Measurements from ENCODE around the gene ALDH1A3. TPM values are rescaled to one million over a fixed set of nuclear protein-coding genes. Genes with fewer than 3 reads are reported as not detected.

ALDH1A3 gene
- polyA plus RNA-seq, 1 of the 3 experiments (the other 2 are of a cell fraction), result 4.4 TPM

GRCh38 chr15:100890850-100891249 lies 11.2 kb downstream of the ALDH1A3 start (continued):
- TF ChIP-seq PBX3 (IDR thresholded peaks at IDR 0.05) (no peak), MAX (IDR thresholded peaks at IDR 0.05; ENCODE audit: low read depth) (no peak)

GRCh38 chr15:100891307-100892012 lies 11.8 kb downstream of the ALDH1A3 start:
- H3K27ac ChIP-seq (ENCODE audit: low read depth in 2 of 2, low read length in 1 of 2), result no peak overlapping the region; a peak in 1 of 4 replicates
- H3K9ac ChIP-seq, result no peak overlapping the region
- WGBS (ENCODE audit: low lambda C conversion rate), result 92% methylated on average over 18 of the region's 21 CpGs
- ChIA-PET POLR2A (no interaction called here), CTCF (interaction anchor here (0.7 to 1.3 kb wide), 3 partner anchors 10 to 115 kb away, joined by 3 to 4 read pairs (median 3); no protein-coding TSS in a partner anchor)
- H3K79me2 ChIP-seq (ENCODE audit: insufficient read depth), result no peaks in the 10 kb centered on the region
- no peaks in the 10 kb centered on the region for H3F3A ChIP-seq (replicated peaks; ENCODE audit: insufficient read depth)
- H3K9me3 ChIP-seq, result no peaks in the 10 kb centered on the region
- H3K36me3 ChIP-seq (replicated peaks in 1 of 2; ENCODE audit: control insufficient read depth in 1 of 2, insufficient read depth in 2 of 2, low read length in 1 of 2), result no peaks in the 10 kb centered on the region
- H3K27me3 ChIP-seq (ENCODE audit: insufficient read depth), result no peaks in the 10 kb centered on the region
- H3K4me3 ChIP-seq (ENCODE audit: low read depth in 2 of 2, low read length in 1 of 2), result no peak overlapping the region
- H2AFZ ChIP-seq (ENCODE audit: low read depth), result no peak overlapping the region
- no peaks in the 10 kb centered on the region; a peak in 1 of 4 replicates for H3K4me1 ChIP-seq (ENCODE audit: control insufficient read depth in 1 of 2, insufficient read depth in 2 of 2, low read depth in 1 of 2, low read length in 1 of 2)
- TF ChIP-seq PBX3 (IDR thresholded peaks at IDR 0.05), result no peak
- TF ChIP-seq FOXJ3 (CRISPR knock-in tag; IDR thresholded peaks at IDR 0.05), result no peak
- no peak for TF ChIP-seq MXI1 (IDR thresholded peaks at IDR 0.05; ENCODE audit: low read depth, low read length)
- no peak for TF ChIP-seq POLR2AphosphoS5 (IDR thresholded peaks at IDR 0.05; ENCODE audit: low read depth, low read length)
- TF ChIP-seq GABPA (IDR thresholded peaks at IDR 0.05; ENCODE audit: low read depth), result no peak
- no peak for TF ChIP-seq REST (IDR thresholded peaks at IDR 0.05; ENCODE audit: low read depth, low read length)
- no peak for TF ChIP-seq YY1 (IDR thresholded peaks at IDR 0.05; ENCODE audit: low read depth)
- no peak for TF ChIP-seq EZH2phosphoT487 (IDR thresholded peaks at IDR 0.05; ENCODE audit: borderline replicate concordance, low read depth)
- no peak for TF ChIP-seq SIN3A (IDR thresholded peaks at IDR 0.05; ENCODE audit: borderline replicate concordance, low read depth, low read length)
- no peak for TF ChIP-seq EP300 (IDR thresholded peaks at IDR 0.05; ENCODE audit: borderline replicate concordance in 1 of 2, low read depth in 1 of 2, low read length in 1 of 2)
- no peaks in the 10 kb centered on the region for H4K20me1 ChIP-seq (ENCODE audit: insufficient read depth)
- no peak for DNase-seq
- no peak overlapping the region for H3K4me2 ChIP-seq
- no peaks in the 10 kb centered on the region for H3K9me2 ChIP-seq
